Activated naive CD4-positive, alpha-beta T cell treated with anti-CD3 and anti-CD28 coated beads for 36 hours (primary cell): ENCODE data around the gene SCYGR2. TPM values are rescaled to one million over a fixed set of nuclear protein-coding genes. Genes with fewer than 3 reads are reported as not detected.

Source experiments
- CTCF ChIA-PET: fragments of 350-600 bp; sonication (Branson Sonifier 250); formaldehyde crosslinking; loops from one replicate; lab custom pipeline; 2021; ENCODE audit warnings: antibody characterized with exemption; lab: Charles Lee
- DNase-seq: peaks from one replicate; pipeline ENCODE4 v3.0.0-alpha.2; 2020
- H3K27ac Mint-ChIP-seq: one replicate; pipeline ENCODE4 v1.8.0; 2021; ENCODE audit warnings: mild to moderate bottlenecking, mixed read lengths
- H3K27me3 Mint-ChIP-seq: one replicate; pipeline ENCODE4 v1.8.0; 2021; ENCODE audit warnings: low read depth, mixed read lengths
- H3K36me3 Mint-ChIP-seq: one replicate; pipeline ENCODE4 v1.8.0; 2021; ENCODE audit warnings: low read depth, mixed read lengths
- H3K4me1 Mint-ChIP-seq: one replicate; pipeline ENCODE4 v1.8.0; 2021; ENCODE audit warnings: low read depth, mixed read lengths
- H3K4me3 Mint-ChIP-seq: one replicate; pipeline ENCODE4 v1.8.0; 2021; ENCODE audit warnings: mild to moderate bottlenecking, moderate library complexity, mixed read lengths
- H3K9me3 Mint-ChIP-seq: one replicate; pipeline ENCODE4 v1.8.0; 2021; ENCODE audit warnings: mixed read lengths
- intact Hi-C: fragments of 100-400 bp; cut with micrococcal nuclease; formaldehyde crosslinking; loops from one replicate; pipeline ENCODE4 v1.15.1; 2023
- total RNA-seq, 2 experiments: library from RNA; stranded (reverse); gene quantifications; one replicate each; pipeline ENCODE4 v1.2.3, GENCODE V29; 2021

The SCYGR2 gene
- total RNA-seq, 2 experiments from 2014 or later = not detected

DNA sequence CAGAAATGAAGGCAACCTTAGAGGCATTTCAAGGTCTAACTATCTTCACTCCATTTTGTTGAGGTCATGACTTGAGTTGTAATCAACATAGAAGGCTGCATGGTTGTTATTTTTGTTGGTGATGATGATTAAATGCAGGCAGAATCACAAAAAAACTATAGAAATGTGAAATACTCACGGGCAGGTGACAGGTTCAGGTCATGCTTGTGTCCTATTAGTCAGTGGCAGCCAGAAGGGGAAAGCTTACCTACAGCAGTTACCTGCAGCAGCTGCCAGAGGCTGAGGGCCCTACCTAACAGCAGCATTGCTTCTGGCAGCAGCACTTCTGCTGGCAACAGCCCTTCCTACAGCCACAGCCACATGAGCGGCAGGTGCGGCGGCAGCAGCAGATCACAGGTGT is 15.6 kb downstream of the SCYGR2 start:
- Mint-ChIP-seq H3K9me3 (no peaks in the 10 kb centered on the region), H3K36me3 (no peaks in the 10 kb centered on the region), H3K4me1 (peaks cover 3% of the 10 kb centered on the region), H3K27ac (no peak overlapping the region), H3K4me3 (no peak overlapping the region), H3K27me3 (peaks cover 18% of the 10 kb centered on the region)
- CTCF ChIA-PET = no interaction called here
- intact Hi-C loops = no loop called here
- DNase-seq = no peak

- no peaks in the 10 kb centered on the region for H3K9me3 Mint-ChIP-seq
- H3K27me3 Mint-ChIP-seq = peaks cover 15% of the 10 kb centered on the region
- DNase-seq = no peak
- intact Hi-C loops = no loop called here
- H3K4me3 Mint-ChIP-seq = no peak within 1 kb of the TSS
- CTCF ChIA-PET = interaction anchor here (0.5 kb wide), 1 partner anchor 221 kb away, joined by 5 read pairs; no protein-coding TSS in a partner anchor
- H3K36me3 Mint-ChIP-seq = no peaks in the 10 kb centered on the region
- no peak within 1 kb of the TSS for H3K27ac Mint-ChIP-seq
- H3K4me1 Mint-ChIP-seq = peaks cover 3% of the 10 kb centered on the region
Measured at GRCh38 chr2:227614740-227615139, 16.0 kb downstream of the SCYGR2 start, which contains the start of gene SCYGR3. SCYGR3 (minus strand) TSS chr2:227614840; CDS start chr2:227614840, 0 bp downstream.

- H3K36me3 Mint-ChIP-seq = no peaks in the 10 kb centered on the region
- DNase-seq = no peak
- no peak overlapping the region for H3K4me3 Mint-ChIP-seq
- H3K4me1 Mint-ChIP-seq = peaks cover 1% of the 10 kb centered on the region
- no peak overlapping the region for H3K27ac Mint-ChIP-seq
- CTCF ChIA-PET = interaction anchor here (0.5 kb wide), 1 partner anchor 222 kb away, joined by 5 read pairs; no protein-coding TSS in a partner anchor
- H3K27me3 Mint-ChIP-seq = peaks cover 13% of the 10 kb centered on the region
- H3K9me3 Mint-ChIP-seq = no peaks in the 10 kb centered on the region
- intact Hi-C loops = no loop called here
Measured at GRCh38 chr2:227615181-227615580, 16.5 kb downstream of the SCYGR2 start.

DNA sequence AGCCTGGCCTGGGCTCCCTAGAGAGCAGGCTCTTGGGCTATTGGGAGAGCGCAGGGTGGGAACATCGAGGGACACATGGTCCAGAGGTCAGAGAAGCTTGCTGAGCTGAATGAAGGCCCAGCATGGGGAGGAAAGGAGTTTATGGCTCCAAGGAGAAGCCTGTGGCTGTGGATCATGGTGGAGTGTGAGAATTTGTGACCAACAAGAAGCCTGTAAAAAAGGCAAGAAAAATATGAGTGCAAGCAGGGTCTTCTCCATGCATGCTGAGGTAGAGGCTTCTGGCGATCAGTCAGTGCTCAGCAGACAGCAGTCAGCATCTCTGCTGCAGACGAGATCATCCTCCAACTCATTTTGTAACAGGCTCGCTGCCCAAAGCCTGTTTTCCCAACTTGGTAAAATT is 17.2 kb downstream of the SCYGR2 start:
- no peak overlapping the region for H3K4me3 Mint-ChIP-seq
- DNase-seq = no peak
- CTCF ChIA-PET = no interaction called here
- H3K4me1 Mint-ChIP-seq = no peaks in the 10 kb centered on the region
- H3K27me3 Mint-ChIP-seq = peaks cover 12% of the 10 kb centered on the region
- H3K36me3 Mint-ChIP-seq = no peaks in the 10 kb centered on the region
- intact Hi-C loops = no loop called here
- H3K27ac Mint-ChIP-seq = no peak overlapping the region
- no peaks in the 10 kb centered on the region for H3K9me3 Mint-ChIP-seq

DNA sequence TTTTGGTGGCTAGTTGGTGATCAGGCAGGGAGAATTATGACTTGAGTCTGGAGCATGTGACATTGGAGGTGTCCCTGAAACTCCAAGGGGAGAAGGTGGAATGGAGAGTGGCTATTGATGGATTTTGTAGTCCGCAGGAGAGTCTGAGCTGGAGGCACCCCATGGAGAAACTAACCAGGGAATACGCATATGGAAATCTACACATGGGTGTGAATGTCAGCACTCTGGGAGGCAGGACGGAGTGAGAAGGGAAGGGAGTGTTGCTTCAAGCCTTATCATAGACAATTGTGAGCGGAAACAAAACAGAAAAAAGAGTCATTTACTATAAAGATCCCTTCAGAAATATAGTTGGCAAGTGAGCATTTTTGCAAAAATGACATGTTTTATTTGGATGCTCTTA is 17.9 kb downstream of the SCYGR2 start:
- Mint-ChIP-seq H3K36me3 (no peaks in the 10 kb centered on the region), H3K27me3 (peaks cover 12% of the 10 kb centered on the region), H3K9me3 (no peaks in the 10 kb centered on the region), H3K27ac (no peak overlapping the region), H3K4me1 (no peaks in the 10 kb centered on the region), H3K4me3 (no peak overlapping the region)
- intact Hi-C loops = no loop called here
- CTCF ChIA-PET = no interaction called here
- no peak for DNase-seq

- CTCF ChIA-PET = no interaction called here
- no peaks in the 10 kb centered on the region for H3K9me3 Mint-ChIP-seq
Measured at GRCh38 chr2:227617316-227618230, 18.9 kb downstream of the SCYGR2 start, which contains the start of gene SCYGR4. SCYGR4 (plus strand) TSS chr2:227617498; CDS start chr2:227617498, 0 bp downstream.

DNA sequence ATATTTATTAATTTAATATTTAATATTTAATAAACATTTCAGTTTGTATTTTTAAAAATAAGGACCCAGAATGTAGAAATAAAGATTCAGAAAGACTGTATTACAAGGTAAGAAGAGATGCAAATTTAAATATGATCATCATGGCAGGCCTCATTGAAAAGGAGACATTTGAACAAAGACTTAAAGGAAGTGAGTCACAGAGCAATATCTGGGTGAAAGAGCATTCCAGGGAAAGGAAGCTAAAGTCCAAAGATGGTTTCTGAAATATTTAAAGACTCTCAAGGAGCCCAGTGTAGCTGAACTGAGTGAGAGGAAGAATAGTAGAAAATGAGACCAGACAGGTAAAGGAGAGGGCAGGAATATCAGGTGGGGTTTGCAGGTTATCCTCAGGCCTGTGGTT is 24.5 kb downstream of the SCYGR2 start:
- Mint-ChIP-seq H3K36me3 (no peaks in the 10 kb centered on the region), H3K4me1 (no peaks in the 10 kb centered on the region), H3K9me3 (no peaks in the 10 kb centered on the region), H3K27me3 (peaks cover 4% of the 10 kb centered on the region), H3K4me3 (no peak overlapping the region), H3K27ac (no peak overlapping the region)
- intact Hi-C loops = no loop called here
- no peak for DNase-seq
- CTCF ChIA-PET = no interaction called here

More at GRCh38 chr2:227617316-227618230, 18.9 kb downstream of the SCYGR2 start, which contains the start of gene SCYGR4:
- no peaks in the 10 kb centered on the region for H3K36me3 Mint-ChIP-seq
- H3K27ac Mint-ChIP-seq = no peak within 1 kb of the TSS
- peaks cover 11% of the 10 kb centered on the region for H3K27me3 Mint-ChIP-seq
- DNase-seq = no peak
- intact Hi-C loops = no loop called here
- H3K4me1 Mint-ChIP-seq = no peaks in the 10 kb centered on the region
- H3K4me3 Mint-ChIP-seq = no peak within 1 kb of the TSS

DNA sequence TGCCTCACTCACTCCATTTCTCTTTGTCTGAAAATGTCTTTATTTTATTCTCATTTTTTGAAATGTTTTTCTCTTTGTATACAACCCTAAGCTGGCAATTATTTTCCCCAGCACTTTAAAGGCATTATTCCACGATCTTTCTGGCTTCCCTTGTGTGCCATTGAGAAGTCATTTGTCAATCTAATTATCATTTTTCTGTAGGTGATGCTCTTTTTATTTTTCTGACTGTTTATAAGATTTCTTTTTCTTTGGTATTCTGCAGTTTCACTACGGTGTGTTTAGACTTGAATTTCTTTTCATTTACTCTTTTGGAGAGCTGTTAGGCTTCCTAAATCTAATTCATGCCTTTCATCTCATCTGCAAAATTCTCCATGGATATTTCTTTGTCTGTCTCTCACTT is 26.7 kb downstream of the SCYGR2 start:
- H3K9me3 Mint-ChIP-seq = no peaks in the 10 kb centered on the region
- no peaks in the 10 kb centered on the region for H3K4me1 Mint-ChIP-seq
- intact Hi-C loops = no loop called here
- DNase-seq = no peak
- H3K36me3 Mint-ChIP-seq = no peaks in the 10 kb centered on the region
- CTCF ChIA-PET = interaction anchor here (1.5 kb wide), 1 partner anchor 219 kb away, joined by 6 read pairs; no protein-coding TSS in a partner anchor
- no peak overlapping the region for H3K27ac Mint-ChIP-seq
- H3K27me3 Mint-ChIP-seq = peaks cover 11% of the 10 kb centered on the region
- H3K4me3 Mint-ChIP-seq = no peak overlapping the region

- CTCF ChIA-PET = no interaction called here
- DNase-seq = no peak
- H3K36me3 Mint-ChIP-seq = no peaks in the 10 kb centered on the region
- H3K27me3 Mint-ChIP-seq = peaks cover 11% of the 10 kb centered on the region
- H3K4me3 Mint-ChIP-seq = no peak overlapping the region
- H3K4me1 Mint-ChIP-seq = no peaks in the 10 kb centered on the region
- intact Hi-C loops = no loop called here
- H3K9me3 Mint-ChIP-seq = no peaks in the 10 kb centered on the region
- H3K27ac Mint-ChIP-seq = no peak overlapping the region
Measured at GRCh38 chr2:227626580-227627151, 28.0 kb downstream of the SCYGR2 start.

DNA sequence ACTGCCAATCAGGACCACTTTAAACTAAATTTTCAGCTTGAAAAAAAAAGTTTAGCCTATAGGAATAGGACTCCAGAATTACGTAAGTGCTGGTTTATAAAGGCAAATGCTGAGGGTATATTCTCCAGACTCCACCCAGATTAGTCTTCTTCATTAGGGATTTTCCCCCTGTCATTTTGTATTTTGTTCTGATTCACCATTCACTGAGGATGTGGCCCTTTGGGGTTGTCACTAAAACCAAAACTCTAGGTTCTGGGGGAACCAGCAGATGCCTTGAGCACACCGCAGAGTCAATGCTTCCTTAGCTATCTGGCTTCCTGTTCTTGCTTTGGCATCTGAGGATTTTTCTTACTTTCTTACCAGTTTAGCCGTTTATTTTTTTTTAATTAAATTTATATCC is 29.1 kb downstream of the SCYGR2 start:
- Mint-ChIP-seq H3K9me3 (no peaks in the 10 kb centered on the region), H3K27ac (no peak overlapping the region), H3K4me3 (no peak overlapping the region), H3K27me3 (peaks cover 13% of the 10 kb centered on the region), H3K4me1 (no peaks in the 10 kb centered on the region), H3K36me3 (no peaks in the 10 kb centered on the region)
- DNase-seq = peak; percentile 34
- intact Hi-C loops = no loop called here
- CTCF ChIA-PET = no interaction called here

GRCh38 chr2:227629435-227629834 is 30.7 kb downstream of the SCYGR2 start:
- Mint-ChIP-seq H3K4me1 (no peaks in the 10 kb centered on the region), H3K4me3 (no peak overlapping the region), H3K9me3 (no peaks in the 10 kb centered on the region), H3K27me3 (peaks cover 13% of the 10 kb centered on the region), H3K27ac (no peak overlapping the region), H3K36me3 (no peaks in the 10 kb centered on the region)
- CTCF ChIA-PET = no interaction called here
- no peak for DNase-seq
- intact Hi-C loops = no loop called here

GRCh38 chr2:227630322-227630721 is 31.6 kb downstream of the SCYGR2 start:
- H3K27ac Mint-ChIP-seq = no peak overlapping the region
- no peak for DNase-seq
- CTCF ChIA-PET = interaction anchor here (1.5 kb wide), 1 partner anchor 14 kb away, joined by 4 read pairs; no protein-coding TSS in a partner anchor
- peaks cover 13% of the 10 kb centered on the region for H3K27me3 Mint-ChIP-seq
- H3K9me3 Mint-ChIP-seq = no peaks in the 10 kb centered on the region
- no peak overlapping the region for H3K4me3 Mint-ChIP-seq
- H3K36me3 Mint-ChIP-seq = no peaks in the 10 kb centered on the region
- H3K4me1 Mint-ChIP-seq = no peaks in the 10 kb centered on the region
- intact Hi-C loops = no loop called here
